ENCODE results near the gene DHX40. TPM values are rescaled to one million over a fixed set of nuclear protein-coding genes. Genes with fewer than 3 reads are reported as not detected.

The DHX40 gene
- total RNA-seq, 2 experiments from 2014 or later: 17.7 to 20.8 TPM

DNA sequence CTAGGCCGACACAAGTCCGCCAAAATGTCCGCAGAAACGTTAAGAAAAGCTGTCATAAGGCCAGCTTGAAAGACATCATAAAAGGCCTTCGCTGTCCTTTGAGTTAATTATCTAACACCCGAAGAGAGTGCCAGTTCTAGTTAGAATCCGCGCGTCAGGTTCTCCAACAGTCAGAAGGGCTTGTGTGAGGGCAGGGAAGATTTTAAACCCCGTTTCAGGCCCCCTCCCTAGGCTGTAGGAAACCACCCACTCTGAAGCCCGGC is 53.6 kb downstream of the DHX40 start:
- peak overlapping the region; percentile 83 for H3K4me3 Mint-ChIP-seq
- no peaks in the 10 kb centered on the region for H3K9me3 Mint-ChIP-seq (ENCODE audit: insufficient read depth)
- peaks cover 29% of the 10 kb centered on the region for H3K36me3 Mint-ChIP-seq (ENCODE audit: low read depth)
- CTCF ChIA-PET: interaction anchor here (0.7 to 2.3 kb wide), 4 partner anchors 24 to 947 kb away, joined by 3 to 7 read pairs (median 4); partner anchors contain the start of genes PTRH2 and VMP1
- H3K27me3 Mint-ChIP-seq (ENCODE audit: low read depth): no peaks in the 10 kb centered on the region
- ATAC-seq (no peak), DNase-seq (no peak)
- peak overlapping the region; percentile 93 for H3K27ac Mint-ChIP-seq
- H3K4me1 Mint-ChIP-seq (ENCODE audit: low read depth): peaks cover 49% of the 10 kb centered on the region
- POLR2A ChIA-PET: interaction anchor here (0.5 to 3.2 kb wide), 28 partner anchors 12 to 1280 kb away, joined by 3 to 27 read pairs (median 4); partner anchors contain the start of genes DHX40, MTMR4, PRR11 and PTRH2

DNA sequence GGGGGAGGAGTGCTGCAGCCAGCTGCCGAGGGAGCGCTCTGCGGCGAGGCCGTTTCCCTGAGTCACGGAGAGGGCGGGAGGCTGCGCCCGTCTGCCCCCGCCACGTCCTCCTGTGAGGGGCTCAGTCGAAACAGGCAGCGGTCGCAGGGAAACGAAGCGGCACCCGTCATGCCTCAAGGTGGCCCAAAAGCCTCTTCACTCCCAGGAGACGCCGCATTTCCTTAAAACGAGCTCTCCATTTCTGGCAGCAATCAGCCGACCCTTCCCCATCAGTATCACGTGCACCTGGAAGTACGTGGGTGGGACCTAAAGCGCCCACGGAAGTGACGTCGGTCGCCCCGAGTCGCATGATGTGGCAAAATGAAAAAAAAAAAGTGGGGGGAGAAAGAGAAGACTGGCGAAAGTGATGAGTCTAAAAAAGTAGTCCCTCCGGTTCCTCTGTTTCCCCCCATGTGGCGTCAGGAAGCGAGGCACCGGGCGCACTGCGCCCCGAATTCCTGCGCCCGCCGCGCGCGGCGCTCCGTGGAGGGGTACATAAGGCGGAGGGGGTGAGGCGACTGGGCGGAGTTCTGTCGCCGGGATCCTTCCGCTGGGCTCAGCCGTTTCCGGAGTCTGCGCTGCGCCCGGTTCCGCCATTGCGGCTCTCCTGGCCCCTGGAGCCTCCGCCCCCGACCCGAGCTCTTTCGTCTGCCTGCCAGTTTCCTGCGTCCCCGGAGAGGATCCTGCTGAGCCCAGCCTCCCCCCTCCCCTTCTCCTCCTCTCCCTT is 54.1 kb downstream of the DHX40 start, which contains the start of gene CLTC:
Gene CLTC, plus strand, starts transcription at position 598 of the 766 bp plus-strand sequence. CDS start 237 bp downstream, outside the sequence.
- DNase-seq: peak; percentile 94
- peak within 1 kb of the TSS; percentile 83 for H3K4me3 Mint-ChIP-seq
- ChIA-PET POLR2A (interaction anchor here (0.5 to 3.2 kb wide), 29 partner anchors 12 to 1280 kb away, joined by 3 to 27 read pairs (median 4); partner anchors contain the start of genes DHX40, MTMR4, PRR11 and PTRH2), CTCF (interaction anchor here (0.7 to 2.3 kb wide), 5 partner anchors 15 to 947 kb away, joined by 3 to 7 read pairs (median 4); no protein-coding TSS in a partner anchor)
- H3K36me3 Mint-ChIP-seq (ENCODE audit: low read depth): peaks cover 31% of the 10 kb centered on the region
- H3K9me3 Mint-ChIP-seq (ENCODE audit: insufficient read depth): no peaks in the 10 kb centered on the region
- no peaks in the 10 kb centered on the region for H3K27me3 Mint-ChIP-seq (ENCODE audit: low read depth)
- H3K27ac Mint-ChIP-seq: peak within 1 kb of the TSS; percentile 93
- peaks cover 48% of the 10 kb centered on the region for H3K4me1 Mint-ChIP-seq (ENCODE audit: low read depth)
- peak; percentile 88 for ATAC-seq

DNA sequence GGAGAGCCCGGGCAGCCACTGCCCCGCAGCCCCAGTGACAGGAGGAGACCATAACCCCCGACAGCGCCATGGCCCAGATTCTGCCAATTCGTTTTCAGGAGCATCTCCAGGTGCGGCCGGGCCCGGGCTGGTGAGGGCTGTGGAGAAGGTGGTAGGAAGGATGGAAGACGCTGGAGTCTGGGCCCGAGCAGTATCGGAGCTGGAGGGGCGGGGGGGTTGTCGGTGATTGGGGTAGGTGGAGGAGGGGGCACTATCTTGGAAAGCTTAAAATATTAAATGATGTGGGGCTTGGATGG is 54.6 kb downstream of the DHX40 start:
- no peaks in the 10 kb centered on the region for H3K9me3 Mint-ChIP-seq (ENCODE audit: insufficient read depth)
- peak overlapping the region; percentile 93 for H3K27ac Mint-ChIP-seq
- H3K4me3 Mint-ChIP-seq: peak overlapping the region; percentile 83
- H3K27me3 Mint-ChIP-seq (ENCODE audit: low read depth): no peaks in the 10 kb centered on the region
- ChIA-PET CTCF (interaction anchor here (1.4 to 2.3 kb wide), 4 partner anchors 14 to 290 kb away, joined by 4 to 7 read pairs (median 5); no protein-coding TSS in a partner anchor), POLR2A (interaction anchor here (1.0 to 3.2 kb wide), 14 partner anchors 15 to 465 kb away, joined by 3 to 27 read pairs (median 9); partner anchors contain the start of genes DHX40, PRR11, PTRH2 and RPS6KB1)
- peaks cover 31% of the 10 kb centered on the region for H3K36me3 Mint-ChIP-seq (ENCODE audit: low read depth)
- DNase-seq (no peak), ATAC-seq (no peak)
- H3K4me1 Mint-ChIP-seq (ENCODE audit: low read depth): peaks cover 47% of the 10 kb centered on the region

DNA sequence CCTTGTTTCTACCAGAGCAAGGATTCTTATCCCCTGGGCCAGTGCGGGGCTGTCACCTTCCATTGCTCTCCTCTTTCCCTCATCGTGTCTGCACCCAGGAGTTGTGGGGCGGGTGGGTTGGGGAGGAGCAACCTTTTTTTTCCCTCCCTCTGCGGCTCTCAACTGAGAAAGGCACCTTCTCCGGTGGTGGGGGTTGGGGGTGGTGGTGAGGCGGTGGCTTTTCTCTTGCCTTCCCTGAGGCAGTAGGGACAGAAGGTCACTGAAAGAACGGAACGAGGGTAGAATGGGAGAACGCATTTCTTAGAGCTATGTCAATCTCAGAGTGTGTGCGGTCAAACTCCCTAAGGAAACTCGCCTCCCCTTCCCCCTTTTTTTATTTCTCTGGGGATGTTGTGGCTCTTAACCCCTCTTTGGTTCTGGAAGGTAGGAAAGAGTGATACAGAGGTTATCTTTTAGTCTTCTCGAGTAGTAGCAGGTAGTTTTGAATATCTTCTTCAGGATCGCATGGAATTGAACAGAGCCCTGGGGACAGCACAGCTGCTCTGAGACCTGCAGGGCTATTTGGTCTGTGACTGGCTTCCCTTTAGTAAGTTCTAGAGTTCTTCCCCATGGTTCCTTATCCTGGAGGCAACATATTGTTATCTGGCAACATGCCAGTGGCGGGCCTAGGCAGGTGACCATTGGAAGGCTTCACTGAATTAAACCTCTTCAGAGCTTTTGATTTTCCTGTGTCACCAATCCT is 55.3 kb downstream of the DHX40 start:
- peaks cover 34% of the 10 kb centered on the region for H3K36me3 Mint-ChIP-seq (ENCODE audit: low read depth)

DNA sequence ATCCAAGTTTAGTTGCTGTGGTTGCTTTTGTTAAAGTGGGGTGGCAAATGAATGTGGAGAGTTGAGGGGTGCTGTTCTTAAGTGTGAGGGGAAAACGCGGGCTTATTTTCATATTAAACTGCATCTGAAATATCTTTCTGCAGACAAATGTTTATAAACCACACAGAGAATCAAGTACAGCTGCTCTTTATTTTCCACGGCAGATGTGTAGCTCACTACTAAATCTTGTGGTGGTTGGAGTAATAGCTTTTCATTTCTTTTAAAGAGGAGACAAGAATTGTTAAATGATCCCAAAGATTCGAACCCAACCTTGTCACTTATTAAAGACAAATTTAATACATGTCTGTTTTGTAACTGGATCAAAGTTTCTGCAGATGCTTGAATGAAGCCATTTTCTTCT is 56.4 kb downstream of the DHX40 start:
- Mint-ChIP-seq H3K27me3 (ENCODE audit: low read depth) (no peaks in the 10 kb centered on the region), H3K4me1 (ENCODE audit: low read depth) (peaks cover 58% of the 10 kb centered on the region), H3K9me3 (ENCODE audit: insufficient read depth) (no peaks in the 10 kb centered on the region), H3K36me3 (ENCODE audit: low read depth) (peaks cover 39% of the 10 kb centered on the region), H3K27ac (no peak overlapping the region), H3K4me3 (peak overlapping the region; percentile 83)
- DNase-seq (no peak), ATAC-seq (no peak)
- CTCF ChIA-PET: interaction anchor here (0.8 to 1.6 kb wide), 2 partner anchors 12 to 292 kb away, joined by 3 to 4 read pairs; no protein-coding TSS in a partner anchor
- POLR2A ChIA-PET: interaction anchor here (0.7 to 1.4 kb wide), 5 partner anchors 10 to 85 kb away, joined by 3 to 4 read pairs (median 3); partner anchors contain the start of genes PTRH2 and VMP1

More for the DNA sequence above, 55.3 kb downstream of the DHX40 start:
- POLR2A ChIA-PET: interaction anchor here (1.0 to 3.2 kb wide), 6 partner anchors 14 to 165 kb away, joined by 3 to 27 read pairs (median 11); partner anchors contain the start of gene DHX40
- peaks cover 50% of the 10 kb centered on the region for H3K4me1 Mint-ChIP-seq (ENCODE audit: low read depth)
- CTCF ChIA-PET: interaction anchor here (1.0 to 2.0 kb wide), 4 partner anchors 14 to 291 kb away, joined by 3 to 6 read pairs (median 4); no protein-coding TSS in a partner anchor
- ATAC-seq (peak; percentile 12), DNase-seq (peak; percentile 77)
- peak overlapping the region; percentile 83 for H3K4me3 Mint-ChIP-seq
- no peaks in the 10 kb centered on the region for H3K27me3 Mint-ChIP-seq (ENCODE audit: low read depth)
- H3K27ac Mint-ChIP-seq: peak overlapping the region; percentile 93
- no peaks in the 10 kb centered on the region for H3K9me3 Mint-ChIP-seq (ENCODE audit: insufficient read depth)

DNA sequence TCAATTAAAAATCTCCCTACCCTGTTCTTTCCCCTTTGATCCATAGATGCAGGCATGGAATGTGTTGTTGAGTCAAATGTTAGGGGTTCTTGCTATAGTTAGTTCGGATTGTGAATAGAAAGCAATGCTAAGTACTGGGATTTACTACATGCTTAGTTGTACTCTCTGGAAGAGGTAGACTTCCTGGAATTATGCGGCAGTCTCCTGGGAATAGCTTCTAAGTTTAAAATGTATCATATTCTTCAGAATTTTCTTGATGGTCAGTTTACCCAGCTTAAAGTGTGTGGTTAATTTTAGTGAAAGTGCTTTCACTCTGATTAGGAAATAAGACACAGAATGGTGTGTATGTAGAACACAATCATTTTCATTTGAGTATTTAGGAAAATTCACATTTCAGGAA is 57.7 kb downstream of the DHX40 start:
- Mint-ChIP-seq H3K4me1 (ENCODE audit: low read depth) (peaks cover 51% of the 10 kb centered on the region), H3K9me3 (ENCODE audit: insufficient read depth) (no peaks in the 10 kb centered on the region), H3K27me3 (ENCODE audit: low read depth) (no peaks in the 10 kb centered on the region), H3K4me3 (no peak overlapping the region), H3K27ac (no peak overlapping the region), H3K36me3 (ENCODE audit: low read depth) (peaks cover 44% of the 10 kb centered on the region)
- ATAC-seq (no peak), DNase-seq (no peak)
- ChIA-PET POLR2A (interaction anchor here (0.5 to 1.4 kb wide), 3 partner anchors 11 to 205 kb away, joined by 3 to 4 read pairs (median 3); partner anchors contain the start of genes PTRH2 and VMP1), CTCF (interaction anchor here (1.3 to 1.6 kb wide), 2 partner anchors 10 to 293 kb away, joined by 3 to 4 read pairs; no protein-coding TSS in a partner anchor)

DNA sequence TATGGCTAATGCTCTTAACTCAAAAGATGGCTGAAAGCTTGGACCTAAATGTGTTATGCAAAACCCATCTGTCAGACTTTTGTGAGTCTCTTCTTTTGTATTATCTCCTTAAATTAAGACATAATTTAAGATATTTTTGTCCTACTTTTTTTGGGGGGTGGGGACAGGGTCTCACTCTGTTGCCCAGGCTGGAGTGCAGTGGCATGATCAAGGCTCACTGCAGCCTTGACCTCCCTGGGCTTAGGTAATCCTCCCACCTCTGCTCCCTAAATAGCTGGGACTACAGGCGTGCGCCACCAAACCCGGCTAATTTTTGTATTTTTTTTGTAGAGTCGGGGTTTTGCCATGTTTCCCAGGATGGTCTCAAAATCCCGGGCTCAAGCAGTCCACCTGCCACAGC is 61.3 kb downstream of the DHX40 start:
- Mint-ChIP-seq H3K27me3 (ENCODE audit: low read depth) (no peaks in the 10 kb centered on the region), H3K27ac (no peak overlapping the region), H3K36me3 (ENCODE audit: low read depth) (peaks cover 48% of the 10 kb centered on the region), H3K9me3 (ENCODE audit: insufficient read depth) (no peaks in the 10 kb centered on the region), H3K4me1 (ENCODE audit: low read depth) (peaks cover 46% of the 10 kb centered on the region), H3K4me3 (no peak overlapping the region)
- ChIA-PET CTCF (no interaction called here), POLR2A (no interaction called here)
- DNase-seq (no peak), ATAC-seq (no peak)

DNA sequence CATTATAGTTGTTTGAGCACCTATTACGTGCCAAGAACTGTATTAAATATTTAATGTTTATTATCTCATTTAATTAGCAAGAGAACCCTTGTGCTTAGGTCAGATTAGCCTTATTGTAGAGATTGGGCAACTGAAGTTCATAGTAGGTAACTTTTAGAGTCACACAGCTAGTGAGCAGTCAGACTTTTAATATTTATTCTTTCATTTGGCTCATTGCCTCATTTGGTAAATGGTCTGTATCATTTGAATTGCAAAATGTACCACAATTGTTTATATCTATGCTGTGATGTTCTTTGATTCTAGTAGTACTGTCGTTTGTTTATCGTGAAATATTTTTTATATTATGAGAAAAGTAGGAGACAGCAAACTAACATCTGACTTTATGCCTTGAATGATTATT is 61.9 kb downstream of the DHX40 start:
- Mint-ChIP-seq H3K27me3 (ENCODE audit: low read depth) (no peaks in the 10 kb centered on the region), H3K4me1 (ENCODE audit: low read depth) (peaks cover 41% of the 10 kb centered on the region), H3K27ac (no peak overlapping the region), H3K36me3 (ENCODE audit: low read depth) (peaks cover 46% of the 10 kb centered on the region), H3K4me3 (no peak overlapping the region), H3K9me3 (ENCODE audit: insufficient read depth) (no peaks in the 10 kb centered on the region)
- ChIA-PET CTCF (no interaction called here), POLR2A (no interaction called here)
- no peak for ATAC-seq
- DNase-seq: no peak

DNA sequence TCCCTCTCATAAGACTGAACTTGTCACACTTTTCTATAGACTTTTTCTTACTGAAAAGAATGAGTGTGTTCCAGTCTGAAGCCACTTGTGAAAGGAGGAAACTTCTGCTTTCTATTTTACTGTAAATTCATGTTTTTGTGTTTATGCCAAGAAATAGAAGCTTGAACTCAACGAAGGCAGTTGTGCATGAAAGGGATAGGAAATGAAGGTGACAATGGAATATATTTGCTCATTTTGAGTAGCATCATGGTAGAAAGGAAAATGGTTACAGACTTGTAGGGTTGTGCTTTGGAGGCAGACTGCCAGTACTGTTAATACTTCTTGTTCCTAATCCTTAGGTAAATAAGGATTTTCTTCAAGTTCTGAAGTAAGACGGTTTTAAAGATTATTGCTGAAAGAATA is 62.4 kb downstream of the DHX40 start:
- H3K9me3 Mint-ChIP-seq (ENCODE audit: insufficient read depth): no peaks in the 10 kb centered on the region
- DNase-seq (no peak), ATAC-seq (no peak)
- no peaks in the 10 kb centered on the region for H3K27me3 Mint-ChIP-seq (ENCODE audit: low read depth)
- H3K36me3 Mint-ChIP-seq (ENCODE audit: low read depth): peaks cover 45% of the 10 kb centered on the region
- peaks cover 40% of the 10 kb centered on the region for H3K4me1 Mint-ChIP-seq (ENCODE audit: low read depth)
- CTCF ChIA-PET: no interaction called here
- H3K27ac Mint-ChIP-seq: no peak overlapping the region
- POLR2A ChIA-PET: no interaction called here
- no peak overlapping the region for H3K4me3 Mint-ChIP-seq

DNA sequence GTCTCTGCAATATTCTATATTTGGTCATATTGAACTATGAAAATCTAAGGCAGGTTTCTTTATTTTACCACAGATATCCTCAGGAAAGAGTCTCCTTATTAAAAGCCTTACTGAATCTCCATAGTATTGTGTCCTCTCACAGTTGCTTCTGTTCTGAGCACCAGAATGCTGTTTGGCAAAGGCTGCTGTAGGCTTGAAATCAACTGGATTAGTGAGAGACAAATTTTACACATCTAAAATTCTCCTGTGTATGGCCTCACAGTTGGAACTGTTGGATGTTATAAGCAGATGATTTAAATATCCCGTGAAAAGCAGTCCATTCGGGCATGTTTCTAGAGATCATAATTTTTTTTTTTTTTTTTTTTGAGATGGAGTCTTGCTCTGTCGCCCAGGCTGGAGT is 63.8 kb downstream of the DHX40 start:
- CTCF ChIA-PET: interaction anchor here (0.7 kb wide), 1 partner anchor 286 kb away, joined by 3 read pairs; no protein-coding TSS in a partner anchor
- Mint-ChIP-seq H3K36me3 (ENCODE audit: low read depth) (peaks cover 39% of the 10 kb centered on the region), H3K4me3 (no peak overlapping the region), H3K27ac (no peak overlapping the region), H3K27me3 (ENCODE audit: low read depth) (no peaks in the 10 kb centered on the region), H3K4me1 (ENCODE audit: low read depth) (peaks cover 39% of the 10 kb centered on the region), H3K9me3 (ENCODE audit: insufficient read depth) (no peaks in the 10 kb centered on the region)
- POLR2A ChIA-PET: interaction anchor here (1.1 kb wide), 1 partner anchor 419 kb away, joined by 3 read pairs; no protein-coding TSS in a partner anchor
- DNase-seq (no peak), ATAC-seq (no peak)

DNA sequence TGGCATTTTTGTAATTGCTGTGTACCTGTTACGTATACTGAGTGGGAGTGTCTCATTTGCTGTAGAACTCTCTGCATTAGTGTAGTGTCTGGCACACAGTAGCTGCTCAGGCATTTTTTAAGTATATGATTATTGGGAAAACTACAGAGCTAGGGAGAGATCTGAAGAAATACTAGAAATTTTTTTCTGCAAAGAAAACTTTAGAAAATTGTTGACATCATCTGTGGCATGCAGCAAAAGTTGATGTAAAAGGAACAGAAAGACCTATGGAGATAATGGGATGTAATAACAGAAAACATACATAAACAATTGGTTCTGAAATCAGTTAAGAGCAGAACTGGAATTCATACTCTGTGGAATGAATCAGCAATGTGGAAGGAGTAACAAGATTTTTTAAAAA is 65.9 kb downstream of the DHX40 start:
- H3K4me1 Mint-ChIP-seq (ENCODE audit: low read depth): peaks cover 40% of the 10 kb centered on the region
- ATAC-seq: no peak
- H3K36me3 Mint-ChIP-seq (ENCODE audit: low read depth): peaks cover 32% of the 10 kb centered on the region
- H3K27me3 Mint-ChIP-seq (ENCODE audit: low read depth): no peaks in the 10 kb centered on the region
- ChIA-PET CTCF (no interaction called here), POLR2A (no interaction called here)
- no peak overlapping the region for H3K27ac Mint-ChIP-seq
- no peaks in the 10 kb centered on the region for H3K9me3 Mint-ChIP-seq (ENCODE audit: insufficient read depth)
- no peak for DNase-seq
- H3K4me3 Mint-ChIP-seq: no peak overlapping the region
